ENCODE data around the gene AGTPBP1.

- TF ChIP-seq CTCF (conservative IDR thresholded peaks at IDR 0.05; ENCODE audit: low read depth in 2 of 2), result no peak
- TF ChIP-seq EZH2phosphoT487 (IDR thresholded peaks at IDR 0.05; ENCODE audit: unreplicated experiment), result no peak
- TF ChIP-seq ZNF462 (CRISPR knock-in tag; IDR thresholded peaks at IDR 0.05), result no peak
- no peak for TF ChIP-seq EZH2 (IDR thresholded peaks at IDR 0.05; ENCODE audit: low read depth, unreplicated experiment)
- no peak for TF ChIP-seq POLR2AphosphoS5 (IDR thresholded peaks at IDR 0.05; ENCODE audit: low read depth)
- no peak for TF ChIP-seq CREB1 (CRISPR knock-in tag; IDR thresholded peaks at IDR 0.05; ENCODE audit: low read depth)
Observed at GRCh38 chr9:85536514-85536913, 205.2 kb downstream of the AGTPBP1 start.
